ACC112 (cell line): ENCODE data around the gene ANGEL2.

ENCODE experiments used
- H2AFZ ChIP-seq: fragments of 200-600 bp; sonication (generic); one replicate; pipeline ENCODE4 v1.6.0; 2017; ENCODE audit warnings: antibody characterized with exemption, low read length; ENCODE audit not compliant: unreplicated experiment
- H3K27ac ChIP-seq: fragments of 200-600 bp; sonication (generic); 2 replicates; pipeline ENCODE4 v1.5.1; 2014; ENCODE audit warnings: low read depth, mild to moderate bottlenecking, antibody characterized with exemption, low read length, moderate library complexity
- H3K27me3 ChIP-seq: fragments of 200-600 bp; sonication (generic); 2 replicates; pipeline ENCODE4 v1.6.1; 2014; ENCODE audit warnings: mild to moderate bottlenecking, antibody characterized with exemption, low read length, moderate library complexity, mixed read lengths; ENCODE audit not compliant: insufficient read depth
- H3K36me3 ChIP-seq: fragments of 200-600 bp; sonication (generic); 2 replicates; pipeline ENCODE4 v1.6.1; 2016; ENCODE audit warnings: mild to moderate bottlenecking, antibody characterized with exemption, low read length, moderate library complexity, mixed read lengths; ENCODE audit not compliant: insufficient read depth
- H3K4me1 ChIP-seq: fragments of 200-600 bp; sonication (generic); one replicate; pipeline ENCODE4 v1.6.1; 2016; ENCODE audit warnings: low read length, mixed read lengths; ENCODE audit not compliant: insufficient read depth, unreplicated experiment, control insufficient read depth
- H3K4me3 ChIP-seq: fragments of 200-600 bp; sonication (generic); 2 replicates; pipeline ENCODE4 v1.5.1; 2014; ENCODE audit warnings: mild to moderate bottlenecking, low read depth, low read length
- H3K79me2 ChIP-seq: fragments of 200-600 bp; sonication (generic); one replicate; pipeline ENCODE4 v1.6.0; 2016; ENCODE audit warnings: low read length; ENCODE audit not compliant: control insufficient read depth, unreplicated experiment, insufficient read depth

Gene ANGEL2

GRCh38 chr1:213015099-213016050 is at the start of gene ANGEL2:
ANGEL2 (minus strand) TSS chr1:213015867; CDS start chr1:213015671, 196 bp downstream.
- Histone ChIP-seq H3K27ac (peak within 1 kb of the TSS; percentile 77), H3K4me3 (peak within 1 kb of the TSS; percentile 96), H3K36me3 (peaks cover 16% of the 10 kb centered on the region), H3K4me1 (no peaks in the 10 kb centered on the region), H3K27me3 (no peaks in the 10 kb centered on the region), H2AFZ (peak within 1 kb of the TSS; percentile 100), H3K79me2 (peaks cover 37% of the 10 kb centered on the region)

- H3K27me3 ChIP-seq = no peaks in the 10 kb centered on the region
- no peak overlapping the region for H2AFZ ChIP-seq
- no peaks in the 10 kb centered on the region; the same call in 1 of the 2 replicates for H3K36me3 ChIP-seq
- no peak overlapping the region for H3K27ac ChIP-seq
- peaks cover 5% of the 10 kb centered on the region for H3K4me1 ChIP-seq
- no peak overlapping the region for H3K4me3 ChIP-seq
- peaks cover 79% of the 10 kb centered on the region for H3K79me2 ChIP-seq
These were observed 45.6 kb upstream of the ANGEL2 start for GRCh38 chr1:213061263-213061662.

- no peak overlapping the region for H3K27ac ChIP-seq
- peaks cover 5% of the 10 kb centered on the region for H3K4me1 ChIP-seq
- H3K36me3 ChIP-seq = no peaks in the 10 kb centered on the region; the same call in 1 of the 2 replicates
- no peak overlapping the region for H2AFZ ChIP-seq
- no peaks in the 10 kb centered on the region for H3K27me3 ChIP-seq
- peaks cover 79% of the 10 kb centered on the region for H3K79me2 ChIP-seq
- H3K4me3 ChIP-seq = no peak overlapping the region
These were observed 45.2 kb upstream of the ANGEL2 start for GRCh38 chr1:213060836-213061235.

- peaks cover 91% of the 10 kb centered on the region for H3K79me2 ChIP-seq
- H3K36me3 ChIP-seq = no peaks in the 10 kb centered on the region; the same call in 1 of the 2 replicates
- no peak overlapping the region for H2AFZ ChIP-seq
- H3K27ac ChIP-seq = no peak overlapping the region
- H3K4me1 ChIP-seq = peaks cover 25% of the 10 kb centered on the region
- H3K4me3 ChIP-seq = no peak overlapping the region
- no peaks in the 10 kb centered on the region for H3K27me3 ChIP-seq
These were observed 41.8 kb upstream of the ANGEL2 start for GRCh38 chr1:213057264-213058059.

- H3K4me1 ChIP-seq = peaks cover 25% of the 10 kb centered on the region
- H3K79me2 ChIP-seq = peaks cover 84% of the 10 kb centered on the region
- H3K27me3 ChIP-seq = no peaks in the 10 kb centered on the region
- 0 out of 2 replicates have a peak overlapping the region, but pooled peaks have one; percentile 1 for H3K27ac ChIP-seq
- no peak overlapping the region for H3K4me3 ChIP-seq
- H2AFZ ChIP-seq = no peak overlapping the region
- no peaks in the 10 kb centered on the region; the same call in 1 of the 2 replicates for H3K36me3 ChIP-seq
These were observed 40.1 kb upstream of the ANGEL2 start for GRCh38 chr1:213055767-213056166.

GRCh38 chr1:213054733-213055591 is 39.3 kb upstream of the ANGEL2 start:
- Histone ChIP-seq H2AFZ (no peak overlapping the region), H3K36me3 (no peaks in the 10 kb centered on the region; the same call in 1 of the 2 replicates), H3K27me3 (no peaks in the 10 kb centered on the region), H3K4me3 (no peak overlapping the region), H3K79me2 (peaks cover 76% of the 10 kb centered on the region), H3K27ac (0 out of 2 replicates have a peak overlapping the region, but pooled peaks have one; percentile 1), H3K4me1 (peaks cover 25% of the 10 kb centered on the region)

GRCh38 chr1:213054142-213054541 is 38.5 kb upstream of the ANGEL2 start:
- Histone ChIP-seq H3K4me1 (peaks cover 25% of the 10 kb centered on the region), H3K36me3 (no peaks in the 10 kb centered on the region; the same call in 1 of the 2 replicates), H3K4me3 (no peak overlapping the region), H2AFZ (no peak overlapping the region), H3K27me3 (no peaks in the 10 kb centered on the region), H3K27ac (no peak overlapping the region), H3K79me2 (peaks cover 71% of the 10 kb centered on the region)

GRCh38 chr1:213053455-213053854 is 37.8 kb upstream of the ANGEL2 start:
- H3K27me3 ChIP-seq = no peaks in the 10 kb centered on the region
- no peaks in the 10 kb centered on the region for H3K36me3 ChIP-seq
- H3K27ac ChIP-seq = no peak overlapping the region
- no peak overlapping the region for H2AFZ ChIP-seq
- peaks cover 66% of the 10 kb centered on the region for H3K79me2 ChIP-seq
- peaks cover 25% of the 10 kb centered on the region for H3K4me1 ChIP-seq
- H3K4me3 ChIP-seq = 0 out of 2 replicates have a peak overlapping the region, but pooled peaks have one; percentile 86

- Histone ChIP-seq H3K4me3 (peak overlapping the region; percentile 86), H2AFZ (no peak overlapping the region), H3K4me1 (peaks cover 25% of the 10 kb centered on the region), H3K79me2 (peaks cover 53% of the 10 kb centered on the region), H3K27ac (peak overlapping the region; percentile 40), H3K27me3 (no peaks in the 10 kb centered on the region), H3K36me3 (no peaks in the 10 kb centered on the region)
These were observed 36.2 kb upstream of the ANGEL2 start for GRCh38 chr1:213051881-213052202.
